HuH-7.5 (cell line): ENCODE results near the gene MCMBP.
"Not testable (repeated sequence)": the region's sequence is repeated elsewhere in the genome, so short reads cannot be mapped to it uniquely, and the experiment has no call there.

Experiments used
- DNase-seq: peaks from one replicate; pipeline ENCODE4 v3.0.0; 2011; ENCODE audit warnings: low spot score

The MCMBP gene

GRCh38 chr10:119878524-119878923 lies 5.9 kb upstream of the MCMBP start:
- no peak for DNase-seq

DNA sequence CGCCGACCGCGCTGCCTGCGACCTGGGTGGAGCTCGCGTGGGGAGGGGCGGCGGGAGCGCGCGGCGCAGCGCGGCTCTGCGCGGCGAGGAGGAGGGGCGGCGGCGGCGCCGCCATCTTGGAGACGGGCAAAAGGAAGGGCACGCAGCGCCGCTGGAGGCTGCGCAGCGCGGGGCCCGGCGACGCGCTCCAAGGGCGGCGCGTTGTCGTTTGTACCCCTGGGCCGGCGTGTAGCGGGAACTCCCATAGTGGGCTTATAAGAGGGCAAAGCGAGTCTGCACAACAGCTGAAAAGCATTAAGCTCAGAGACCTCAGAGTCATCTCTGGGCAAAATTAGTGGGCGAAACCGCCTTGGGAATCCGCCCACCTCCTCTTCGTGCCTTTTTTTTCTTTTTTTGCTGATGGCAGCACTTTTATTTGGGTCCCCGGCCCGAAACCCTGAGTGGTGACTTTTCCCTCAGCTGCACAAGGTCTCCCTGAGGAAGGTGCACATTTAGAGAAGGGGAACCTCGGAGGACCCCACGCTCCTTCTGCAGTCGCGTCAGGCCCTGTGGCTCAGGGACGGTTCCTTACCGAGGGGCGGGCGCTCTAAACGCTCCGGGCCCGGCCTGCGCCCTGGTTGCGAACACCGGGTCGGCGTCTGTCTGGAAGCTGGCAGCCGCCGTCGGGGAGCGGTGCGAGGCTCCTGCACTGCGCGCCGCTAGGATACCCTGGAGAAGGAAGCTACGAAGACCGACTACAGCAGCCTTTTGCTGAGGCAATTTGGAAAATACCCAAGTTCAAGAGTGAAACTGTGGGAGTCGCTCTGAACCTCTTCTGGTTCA lies 428 bp upstream of the MCMBP start:
- DNase-seq: peak; percentile 50

GRCh38 chr10:119871881-119872609 lies 598 bp downstream of the MCMBP start:
- DNase-seq: peak; percentile 24

DNA sequence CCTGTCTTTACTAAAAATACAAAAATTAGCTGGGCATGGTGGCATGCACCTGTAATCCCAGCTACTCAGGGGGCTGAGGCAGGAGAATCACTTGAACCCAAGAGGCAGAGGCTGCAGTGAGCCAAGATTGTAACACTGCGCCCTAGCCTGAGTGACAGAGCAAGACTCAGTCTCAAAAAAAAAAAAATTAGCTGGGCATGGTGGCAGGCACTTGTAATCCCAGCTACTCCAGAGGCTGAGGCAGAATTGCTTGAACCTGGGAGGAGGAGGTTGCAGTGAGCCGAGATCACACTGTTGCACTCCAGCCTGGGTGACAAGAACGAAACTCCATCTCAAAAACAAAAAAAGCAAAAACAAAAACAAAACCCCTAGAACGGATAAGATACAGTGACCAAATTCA lies 3.2 kb downstream of the MCMBP start:
- not testable (repeated sequence) for DNase-seq

GRCh38 chr10:119867317-119867716 lies 5.3 kb downstream of the MCMBP start:
- DNase-seq: no peak

GRCh38 chr10:119865699-119866240 lies 6.9 kb downstream of the MCMBP start:
- no peak for DNase-seq

GRCh38 chr10:119863951-119864565 lies 8.6 kb downstream of the MCMBP start:
- no peak for DNase-seq

- no peak for DNase-seq
These were observed 10.1 kb downstream of the MCMBP start for GRCh38 chr10:119862524-119862923.

- no peak for DNase-seq
These were observed 11.6 kb downstream of the MCMBP start for GRCh38 chr10:119860866-119861607.

- DNase-seq: no peak
These were observed 13.0 kb downstream of the MCMBP start for GRCh38 chr10:119859420-119860258.

DNA sequence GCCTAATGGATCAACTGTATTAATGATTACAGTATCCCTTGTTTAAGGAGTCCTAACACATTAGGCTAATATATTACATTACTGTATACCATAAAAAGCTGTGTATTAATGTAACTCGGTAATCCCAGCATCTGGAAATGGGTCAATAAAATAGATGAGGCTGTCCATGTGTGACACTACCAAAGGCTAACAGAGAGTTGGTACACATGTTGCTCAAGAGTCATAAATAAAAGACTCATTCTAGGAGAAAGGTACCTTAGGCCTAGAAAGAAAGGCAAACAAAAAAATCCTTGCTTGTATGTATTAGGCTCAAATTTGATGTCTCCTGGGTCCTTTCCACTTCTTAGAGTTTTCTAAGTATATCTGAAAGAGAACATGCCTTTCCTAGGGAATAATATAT lies 14.6 kb downstream of the MCMBP start:
- DNase-seq: no peak

DNA sequence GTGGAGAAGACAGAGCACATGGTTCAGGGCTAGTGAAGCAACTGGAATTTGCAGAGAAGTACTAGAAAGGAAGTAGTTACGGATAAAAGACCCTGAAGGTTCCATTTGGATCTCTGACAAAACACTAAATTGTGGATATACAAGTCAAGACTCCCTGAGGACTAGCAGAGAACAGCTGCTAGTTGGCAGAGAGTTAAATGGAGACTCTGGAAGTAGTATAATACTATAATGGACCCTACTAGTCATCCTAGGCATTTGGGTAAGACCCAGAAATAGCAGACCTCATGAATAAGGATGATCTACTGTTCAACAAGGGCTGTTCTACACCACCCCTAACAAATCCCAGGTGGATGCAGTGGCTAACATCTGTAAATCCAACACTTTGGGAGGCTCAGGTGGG lies 19.1 kb downstream of the MCMBP start:
- no peak for DNase-seq

- no peak for DNase-seq
These were observed 19.8 kb downstream of the MCMBP start for GRCh38 chr10:119852822-119853221.

DNA sequence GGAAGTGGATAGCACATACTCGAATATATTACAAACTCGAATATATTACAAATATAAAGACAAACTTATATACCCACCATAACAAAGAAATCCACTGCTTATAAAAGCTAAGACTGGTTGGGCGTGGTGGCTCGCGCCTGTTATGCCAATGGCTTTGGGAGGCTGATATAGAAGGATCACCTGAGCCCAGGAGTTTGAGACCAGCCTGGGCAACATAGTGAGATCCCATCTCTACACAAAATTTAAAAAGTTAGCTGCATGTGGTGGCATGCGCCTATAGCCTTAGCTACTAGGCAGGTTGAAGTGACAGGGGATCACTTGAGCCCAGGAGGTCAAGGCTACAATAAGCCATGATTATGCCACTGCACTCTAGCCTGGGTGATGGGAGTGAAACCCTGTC lies 20.4 kb downstream of the MCMBP start:
- no peak for DNase-seq

GRCh38 chr10:119849944-119850343 lies 22.7 kb downstream of the MCMBP start:
- DNase-seq: no peak

GRCh38 chr10:119849031-119849789 lies 23.4 kb downstream of the MCMBP start:
- no peak for DNase-seq

GRCh38 chr10:119845656-119846055 lies 27.0 kb downstream of the MCMBP start:
- DNase-seq: no peak

GRCh38 chr10:119834188-119834587 lies 38.5 kb downstream of the MCMBP start:
- no peak for DNase-seq

DNA sequence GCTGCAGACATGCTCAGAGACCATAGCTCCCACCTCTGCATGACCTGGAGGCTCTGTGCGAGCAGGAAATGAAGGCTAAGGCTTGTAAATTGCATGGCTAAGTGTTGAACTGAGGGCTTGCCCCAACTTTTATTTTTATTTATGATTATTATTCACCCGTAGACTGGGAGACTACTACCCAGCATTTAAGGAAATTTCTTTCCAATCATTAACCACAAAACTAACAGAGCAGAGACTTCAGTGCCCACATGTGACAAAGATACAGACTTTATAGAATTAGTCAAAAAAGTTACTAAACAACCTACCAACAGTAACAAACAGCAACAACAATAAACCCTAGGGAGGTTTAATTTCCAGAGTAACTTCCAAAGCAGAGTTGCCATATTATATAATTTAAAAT lies 39.7 kb downstream of the MCMBP start:
- DNase-seq: no peak

DNA sequence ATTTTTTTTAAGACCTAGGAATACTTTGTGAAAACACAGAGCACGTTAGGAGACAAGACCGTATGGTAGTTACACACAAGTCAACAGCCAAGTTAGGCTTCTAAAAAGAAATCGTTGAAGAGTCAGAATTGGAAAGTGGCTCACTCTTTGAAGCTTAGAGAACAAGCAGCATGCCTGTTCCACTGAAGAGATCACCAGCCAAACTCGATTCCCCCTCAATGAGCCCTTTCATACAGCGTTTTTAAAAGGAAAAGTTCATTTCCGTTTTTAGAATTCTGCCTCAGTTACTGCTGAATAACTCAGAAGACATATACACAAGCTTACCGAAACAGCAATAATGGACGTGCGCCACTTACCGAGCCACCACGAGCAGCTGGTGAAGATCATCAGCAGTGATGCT lies 41.0 kb downstream of the MCMBP start:
- DNase-seq: no peak
